Stimulated activated CD4-positive, alpha-beta T cell treated with anti-CD3 and anti-CD28 coated beads, Interleukin-15, amount 100 ng/mL, for 24 hours (primary cell): ENCODE data around the gene GPX4.

ENCODE experiments used
- DNase-seq: peaks from one replicate; pipeline ENCODE4 v3.0.0-alpha.2; 2020

Gene GPX4

DNA sequence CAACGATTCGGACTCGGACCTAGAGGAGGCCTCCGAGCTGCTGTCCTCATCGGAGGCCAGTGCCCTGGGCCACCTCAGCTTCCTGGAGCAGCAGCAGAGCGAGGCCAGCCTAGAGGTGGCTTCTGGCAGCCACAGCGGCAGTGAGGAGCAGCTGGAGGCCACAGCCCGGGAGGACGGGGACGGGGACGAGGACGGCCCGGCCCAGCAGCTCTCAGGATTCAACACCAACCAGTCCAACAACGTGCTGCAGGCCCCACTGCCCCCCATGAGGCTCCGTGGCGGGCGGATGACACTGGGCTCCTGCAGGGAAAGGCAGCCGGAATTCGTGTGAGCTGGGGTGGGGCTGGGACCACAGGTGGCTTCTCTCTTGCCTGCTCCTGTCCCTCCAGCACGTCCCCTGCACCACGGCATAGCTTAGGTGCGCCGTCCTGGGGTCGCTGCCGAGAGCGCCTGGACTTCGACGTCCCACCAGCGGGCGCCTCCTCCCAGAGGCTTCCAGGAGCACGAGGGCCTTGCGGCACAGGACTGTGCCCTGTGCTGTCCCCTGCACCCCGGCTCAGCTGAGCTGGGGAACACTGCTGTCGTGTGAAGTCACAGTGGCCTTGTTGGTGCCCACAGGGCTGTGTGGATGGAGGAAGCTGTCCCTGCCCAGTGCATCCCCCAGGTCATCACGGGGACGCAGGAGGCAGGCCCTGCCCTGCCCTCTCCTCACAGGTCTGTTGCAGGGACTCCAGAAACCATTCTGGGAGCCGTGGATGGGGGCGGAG is 17.9 kb upstream of the GPX4 start:
- no peak for DNase-seq

DNA sequence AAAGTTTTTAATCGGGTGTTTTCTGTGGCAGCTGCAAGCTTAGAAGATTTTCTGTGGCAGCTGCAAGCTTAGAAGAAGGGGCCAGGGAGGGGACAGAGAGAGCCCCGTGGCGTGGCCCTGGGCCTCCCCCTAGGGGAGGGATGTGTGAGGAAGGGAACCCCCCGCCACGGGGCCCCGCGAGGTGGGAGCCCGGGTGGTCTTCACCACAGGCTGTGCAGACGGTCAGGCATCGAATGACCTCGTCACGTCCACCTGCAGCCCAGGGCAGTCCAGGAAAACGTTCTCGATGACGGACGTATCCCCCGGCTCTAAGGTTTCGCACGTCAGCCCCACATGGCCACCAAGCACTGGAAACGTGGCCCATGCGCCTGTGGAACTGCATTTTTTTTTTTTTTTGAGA is 17.2 kb upstream of the GPX4 start:
- DNase-seq = no peak

DNA sequence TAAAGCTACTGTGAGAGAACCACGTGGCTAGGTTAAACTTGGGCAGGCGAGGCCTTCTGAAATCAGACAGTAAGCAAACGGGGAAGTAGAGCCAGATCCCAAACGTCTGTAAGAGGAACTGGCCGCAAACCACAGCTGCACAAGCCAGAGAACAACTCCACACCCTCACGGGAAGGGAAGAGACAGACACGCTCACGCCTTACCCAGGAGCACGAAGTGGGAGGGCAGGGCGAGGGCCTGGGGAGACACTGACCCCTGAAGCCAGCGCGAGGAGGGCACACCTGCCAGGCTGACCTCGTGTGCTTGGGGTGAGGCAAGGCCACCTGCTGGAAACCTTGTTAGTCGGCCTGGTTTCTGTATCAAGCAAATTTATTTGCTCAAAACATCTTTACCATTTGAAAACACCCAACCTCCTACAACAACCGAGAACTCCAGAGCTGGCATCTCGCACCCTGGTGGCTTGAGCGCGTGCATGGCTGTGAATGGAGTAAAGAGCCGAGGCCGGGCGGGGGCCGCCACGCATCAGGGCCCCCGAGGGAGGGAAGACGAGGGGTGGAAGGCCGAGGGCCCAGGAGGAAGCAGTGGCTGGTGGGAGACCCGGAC is 15.9 kb upstream of the GPX4 start:
- no peak for DNase-seq

DNA sequence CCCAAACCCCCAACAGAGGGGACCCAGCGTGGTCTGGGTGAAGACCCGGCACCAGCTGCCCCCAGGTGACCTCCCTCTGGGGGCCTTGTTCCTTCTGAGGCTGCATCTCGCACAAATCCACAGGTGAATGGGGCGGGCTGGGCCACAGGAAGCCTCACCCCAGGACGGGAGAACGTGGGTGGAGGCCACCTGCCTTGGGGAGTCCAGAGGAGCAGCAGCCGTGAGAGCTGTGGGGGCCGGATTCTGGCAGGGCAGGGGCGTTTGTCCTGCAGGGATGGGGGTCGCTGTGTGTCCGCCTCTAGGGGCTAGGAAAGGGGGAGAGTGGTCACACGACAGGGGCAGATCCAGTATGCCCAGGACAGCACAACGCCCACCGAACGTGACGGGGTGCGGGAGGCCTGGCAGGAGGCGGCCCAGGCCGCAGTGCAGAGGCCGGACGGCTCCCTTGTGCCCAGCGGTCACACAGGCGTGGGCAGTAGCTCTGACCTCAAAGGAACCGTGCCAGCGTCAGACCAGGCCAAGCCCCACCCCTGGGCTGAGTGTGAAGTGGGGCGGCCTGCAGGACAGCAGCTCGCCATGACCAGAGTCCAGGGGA is 15.3 kb upstream of the GPX4 start:
- DNase-seq = no peak

DNA sequence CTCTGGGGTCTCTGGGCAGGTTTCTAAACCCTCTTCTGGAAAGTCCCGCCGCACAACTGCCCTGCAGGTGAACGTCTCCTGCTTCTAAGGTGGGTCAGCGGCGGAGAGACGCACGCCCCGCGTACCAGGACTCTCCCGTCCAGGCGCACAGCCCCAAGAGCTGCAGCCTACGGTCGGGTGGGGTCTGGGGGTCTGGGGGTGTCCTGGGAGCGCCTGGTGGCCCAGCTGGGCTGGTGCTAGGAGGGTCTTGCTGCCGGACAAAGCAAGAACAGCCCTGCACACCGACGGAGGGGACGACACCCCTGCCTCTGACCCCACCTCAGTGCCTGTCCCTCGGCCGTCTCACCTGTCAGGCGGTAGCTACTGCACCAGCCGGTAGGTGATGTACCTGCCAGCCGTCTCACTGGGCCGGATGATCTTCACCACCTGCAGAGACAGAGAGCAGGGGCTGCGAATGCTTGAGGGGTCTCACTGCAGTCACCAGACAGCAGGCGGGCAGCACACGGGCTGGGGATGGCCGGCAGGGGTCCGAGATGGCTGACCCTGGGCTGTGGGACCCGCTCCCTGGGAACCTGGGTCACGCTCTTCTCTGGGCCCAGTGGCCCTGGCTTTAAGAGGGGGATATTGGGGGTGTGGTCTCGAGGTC is 14.5 kb upstream of the GPX4 start:
- DNase-seq = no peak

DNA sequence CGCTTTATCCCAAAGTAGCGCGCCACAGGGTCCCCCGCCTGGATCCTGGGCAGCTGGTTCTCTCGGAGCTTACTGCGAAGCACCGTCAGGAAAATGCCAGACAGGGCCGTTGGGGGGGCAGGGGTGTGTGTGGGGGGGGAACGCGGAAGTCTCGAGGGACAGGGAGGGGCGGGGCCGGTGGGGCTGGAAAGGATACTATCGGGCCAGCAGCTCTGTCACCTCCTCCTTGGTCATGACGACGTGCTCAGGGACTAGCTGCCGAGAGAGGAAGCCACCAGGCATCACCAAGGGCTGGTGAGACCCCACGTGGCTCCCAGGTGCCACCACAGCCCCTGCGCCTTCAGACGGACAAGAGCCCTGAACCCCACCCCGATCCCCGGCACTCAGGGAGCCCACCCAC is 13.9 kb upstream of the GPX4 start:
- no peak for DNase-seq

DNA sequence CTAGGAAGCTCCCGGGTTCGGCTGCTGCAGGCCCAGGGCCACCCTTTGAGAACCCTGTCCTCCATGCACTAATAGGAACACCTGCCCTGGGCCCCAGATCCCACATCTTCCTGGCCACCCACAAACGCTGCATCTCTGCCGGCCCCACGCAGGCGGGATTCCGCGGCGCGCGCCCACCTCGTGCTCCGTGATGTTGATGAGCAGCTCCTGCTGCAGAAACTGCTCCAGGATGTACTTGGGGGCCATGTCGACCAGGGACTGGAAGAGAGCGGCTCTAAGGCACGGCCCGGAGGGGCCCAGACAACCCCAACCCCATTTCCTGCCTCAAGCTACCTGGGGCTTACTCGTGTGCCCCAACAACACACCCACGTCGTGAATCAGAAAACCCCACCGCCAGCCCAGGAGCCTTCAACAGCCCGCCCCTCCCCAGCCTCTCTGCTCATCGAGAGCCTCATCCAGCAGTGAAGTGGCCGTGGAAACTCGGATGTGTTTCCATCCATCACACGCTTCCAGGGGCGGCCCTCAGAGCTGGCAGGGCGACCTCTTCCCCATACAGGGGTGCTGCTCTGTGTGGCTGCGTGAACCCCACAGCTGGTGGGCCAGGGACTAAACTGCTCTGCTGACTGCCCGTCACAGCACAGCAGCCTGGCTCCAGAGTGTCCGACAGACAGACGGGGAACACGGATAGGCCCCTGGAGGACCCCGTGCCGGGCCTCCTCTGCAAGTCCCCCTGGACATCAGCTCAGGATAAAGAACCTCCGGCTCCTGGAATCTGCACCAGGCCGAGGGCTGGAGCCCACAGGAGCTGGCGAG is 12.9 kb upstream of the GPX4 start:
- DNase-seq = no peak

DNA sequence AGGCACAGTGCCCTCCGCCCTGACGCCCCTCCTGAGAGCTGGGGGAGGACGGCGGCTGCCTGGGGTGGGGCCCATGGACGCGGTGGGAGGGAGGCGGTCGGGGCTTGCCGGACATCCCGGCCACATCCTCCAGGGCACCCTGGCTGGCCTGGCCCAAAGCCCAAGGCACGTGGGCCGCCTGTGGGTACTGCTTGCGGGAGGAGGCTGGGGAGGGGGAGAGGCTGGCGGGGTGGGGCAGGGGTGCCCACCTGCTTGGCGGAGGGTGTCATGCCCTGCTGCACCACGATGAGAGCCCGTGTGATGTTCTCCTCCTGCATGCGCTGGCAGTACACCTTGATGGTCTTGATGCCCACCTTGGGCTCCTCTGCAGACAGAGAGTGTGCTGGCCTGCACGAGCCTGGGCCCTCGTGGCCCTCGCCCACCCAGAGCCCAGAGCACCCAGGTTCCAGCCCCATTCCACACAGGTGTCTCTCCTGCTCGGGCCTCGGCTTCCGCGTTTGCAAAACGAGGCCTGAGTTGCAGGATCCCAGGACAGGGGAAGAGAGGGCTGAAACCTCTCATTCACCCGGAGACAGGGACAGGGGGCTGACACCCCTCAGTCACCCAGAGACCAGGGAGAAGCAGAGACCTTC is 12.1 kb upstream of the GPX4 start:
- no peak for DNase-seq

DNA sequence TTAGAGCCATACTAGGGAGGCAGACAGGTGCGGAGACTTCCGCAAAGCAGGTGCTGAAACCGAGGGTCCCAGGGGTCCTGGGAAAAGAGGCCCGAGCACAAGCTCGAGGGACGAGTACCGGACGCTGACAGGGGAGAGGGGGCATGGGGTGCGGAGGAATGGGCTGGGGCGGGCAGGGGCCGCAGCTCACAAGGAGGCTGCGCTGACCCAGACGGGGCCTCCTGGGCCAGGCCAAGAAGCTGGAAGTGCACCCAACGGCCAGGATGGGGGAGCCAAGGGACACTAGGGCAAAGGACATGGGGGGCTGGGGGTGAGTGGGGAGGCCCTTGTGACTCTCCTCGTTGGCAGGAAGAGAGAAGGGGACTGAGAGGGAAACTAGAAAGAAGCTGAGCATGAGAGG is 10.5 kb upstream of the GPX4 start:
- no peak for DNase-seq

DNA sequence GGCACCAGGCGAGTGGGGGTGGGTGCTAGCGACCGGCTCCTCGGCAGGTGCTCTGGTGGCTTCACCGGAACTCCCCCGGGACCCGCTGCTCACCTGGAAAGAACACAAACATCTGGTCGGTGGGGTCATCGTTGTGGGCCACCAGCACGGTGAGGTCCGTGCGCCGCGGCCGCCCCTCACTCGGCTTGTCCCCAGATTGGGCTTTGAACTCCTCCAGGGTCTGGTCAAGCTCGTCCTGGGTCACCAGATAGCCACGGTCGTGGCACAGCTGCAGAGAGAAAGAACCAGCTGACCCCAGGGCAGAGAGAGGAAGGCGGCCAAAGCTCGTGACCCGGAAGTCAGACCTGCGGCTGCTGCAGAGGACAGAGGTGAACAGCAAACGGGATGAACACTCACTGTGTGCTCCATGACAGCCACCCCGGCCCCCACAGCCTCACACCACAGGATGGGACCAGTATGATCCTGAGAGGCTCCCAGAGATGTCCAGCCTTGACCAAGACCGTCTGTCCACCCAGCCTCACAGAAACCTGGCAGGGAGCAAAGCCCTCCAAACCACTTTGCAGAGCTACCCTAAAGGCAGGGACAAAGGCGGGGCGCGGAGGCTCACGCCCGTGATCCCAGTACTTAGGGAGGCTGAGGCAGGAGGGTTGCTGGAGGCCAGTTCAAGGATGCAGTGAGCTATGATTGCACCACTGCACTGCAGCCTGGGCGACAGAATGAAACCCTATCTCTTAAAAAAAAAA is 9.8 kb upstream of the GPX4 start:
- DNase-seq = no peak

DNA sequence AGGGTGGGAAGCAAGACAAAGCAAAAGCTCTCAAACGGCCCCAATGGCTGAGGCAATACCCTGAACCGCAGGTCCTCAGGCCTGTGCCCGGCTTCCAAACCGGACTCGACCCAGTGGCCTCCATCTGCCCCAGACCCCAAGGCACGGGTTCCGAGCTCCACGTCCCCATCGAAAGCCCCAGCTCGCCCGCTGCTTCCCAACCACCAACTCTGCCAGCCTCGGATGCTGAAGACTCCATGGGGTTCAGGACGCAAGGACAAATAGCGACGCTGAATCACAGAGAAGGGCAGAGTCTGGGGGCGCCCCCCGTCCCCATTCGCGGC is 9.2 kb upstream of the GPX4 start:
- DNase-seq = no peak

DNA sequence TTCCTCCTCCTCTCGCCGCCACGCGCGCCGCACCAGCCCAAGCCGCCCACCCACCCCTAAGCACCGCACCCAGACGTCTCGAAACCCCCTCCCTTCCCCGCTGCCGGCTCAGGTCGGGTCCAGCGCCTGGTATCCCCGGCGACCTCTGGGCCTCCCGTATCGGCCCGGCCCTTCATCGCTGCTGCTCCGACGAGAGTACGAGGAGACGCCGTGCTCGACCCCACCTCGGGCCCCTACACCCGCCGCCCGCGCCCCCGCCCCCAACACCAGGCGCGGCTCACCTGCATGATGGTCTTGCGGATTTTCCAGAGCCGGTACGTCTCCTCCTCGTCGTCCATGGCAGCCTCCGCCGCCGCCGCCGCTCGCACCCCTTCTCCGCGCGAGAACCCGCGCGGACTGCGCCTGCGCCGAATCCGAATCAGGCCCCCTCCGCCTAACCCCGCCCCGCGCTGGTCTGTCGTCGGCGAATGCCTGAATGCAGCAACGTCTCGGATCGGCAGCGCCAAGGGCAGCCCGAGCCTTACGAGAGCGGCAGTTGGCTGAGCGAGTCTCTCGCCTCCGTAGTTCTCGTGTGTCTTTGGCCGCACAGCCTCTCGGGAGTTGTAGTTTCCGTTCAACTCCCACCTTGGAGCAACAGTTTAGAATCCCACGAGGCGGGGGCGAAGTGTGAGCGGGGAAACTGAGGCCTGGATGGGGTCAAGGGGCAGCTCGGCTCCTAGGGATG is 8.7 kb upstream of the GPX4 start, which contains the start of gene POLR2E:
Gene POLR2E, minus strand, starts transcription at position 398 of the 724 bp plus-strand sequence. Its CDS starts 60 bp downstream, at position 338.
- DNase-seq = peak; percentile 97

DNA sequence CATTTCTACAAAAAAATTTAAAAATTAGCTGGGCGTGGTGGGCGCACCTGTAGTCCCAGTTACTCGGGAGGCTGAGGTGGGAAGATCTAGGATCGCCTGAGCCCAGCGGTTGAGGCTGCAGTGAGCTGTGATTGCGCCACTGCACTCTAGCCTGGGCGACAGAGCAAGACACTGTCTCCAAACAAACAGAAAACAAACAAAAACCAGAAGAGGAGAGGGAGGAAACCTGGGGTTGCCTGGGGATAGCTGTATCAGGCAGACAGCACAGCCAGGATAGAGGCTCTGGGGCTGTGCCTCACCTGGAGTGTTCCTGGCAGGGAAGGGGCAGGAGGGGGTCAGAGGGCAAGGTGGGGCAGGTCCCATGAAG is 6.0 kb upstream of the GPX4 start:
- no peak for DNase-seq

DNA sequence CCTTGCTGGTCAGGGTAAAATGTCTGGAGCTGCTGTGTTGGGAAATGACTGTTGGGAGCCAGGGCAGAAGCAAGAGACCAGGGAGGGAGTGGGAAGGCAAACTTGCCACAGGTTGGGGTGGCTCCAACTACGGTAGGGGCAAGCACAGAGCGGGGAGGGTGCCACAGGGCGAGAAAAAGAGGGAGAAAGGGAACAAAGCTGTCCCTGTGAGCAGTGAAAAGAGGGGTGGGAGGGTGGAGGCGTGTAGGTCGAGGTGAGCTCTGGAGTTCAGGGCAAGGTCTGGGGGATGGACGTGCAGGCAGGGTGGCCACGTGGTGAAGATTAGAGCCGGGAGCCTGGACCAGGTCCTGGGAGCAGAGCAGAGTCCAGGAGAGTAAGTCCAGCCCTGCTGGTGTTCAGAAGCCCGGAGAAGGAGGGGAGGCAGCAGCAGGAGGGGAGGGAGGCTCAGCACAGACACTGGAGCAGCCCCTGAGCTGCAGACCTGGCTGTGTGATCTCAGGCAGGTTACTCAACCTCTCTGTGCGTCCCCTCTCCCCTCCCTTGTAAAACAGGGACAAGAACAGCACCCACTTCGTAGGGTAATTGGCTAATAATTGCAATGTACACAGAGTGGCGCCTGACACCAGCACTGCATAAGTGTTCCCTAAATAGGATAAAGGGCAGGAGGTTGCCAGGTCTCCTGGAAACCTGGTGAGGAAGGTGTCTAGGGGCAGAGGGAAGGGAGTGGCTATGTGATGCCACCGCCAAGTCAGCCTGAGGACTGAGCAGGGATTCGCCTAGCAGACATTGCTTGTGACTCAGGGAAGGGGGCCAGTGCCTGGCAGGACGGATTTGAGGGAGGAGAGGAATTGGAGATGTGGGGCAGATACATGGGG is 5.4 kb upstream of the GPX4 start:
- no peak for DNase-seq

DNA sequence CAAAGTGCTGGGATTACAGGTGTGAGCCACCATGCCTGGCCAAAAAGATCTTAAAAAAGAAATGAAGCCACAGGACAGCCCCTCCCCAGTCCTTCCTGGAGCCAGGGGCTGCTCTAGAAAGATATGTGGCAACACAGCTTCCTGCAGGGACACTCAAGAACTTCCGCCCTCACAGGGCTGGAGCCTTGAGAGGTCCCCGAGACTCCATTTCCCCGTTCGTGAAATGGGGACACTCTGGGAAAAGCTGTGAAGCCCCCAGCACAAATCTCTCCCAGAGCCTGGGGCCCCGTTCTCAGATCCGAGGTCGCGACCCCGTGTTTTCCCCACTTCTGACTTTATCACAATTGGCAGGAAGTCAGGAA is 2.5 kb upstream of the GPX4 start:
- DNase-seq = no peak

DNA sequence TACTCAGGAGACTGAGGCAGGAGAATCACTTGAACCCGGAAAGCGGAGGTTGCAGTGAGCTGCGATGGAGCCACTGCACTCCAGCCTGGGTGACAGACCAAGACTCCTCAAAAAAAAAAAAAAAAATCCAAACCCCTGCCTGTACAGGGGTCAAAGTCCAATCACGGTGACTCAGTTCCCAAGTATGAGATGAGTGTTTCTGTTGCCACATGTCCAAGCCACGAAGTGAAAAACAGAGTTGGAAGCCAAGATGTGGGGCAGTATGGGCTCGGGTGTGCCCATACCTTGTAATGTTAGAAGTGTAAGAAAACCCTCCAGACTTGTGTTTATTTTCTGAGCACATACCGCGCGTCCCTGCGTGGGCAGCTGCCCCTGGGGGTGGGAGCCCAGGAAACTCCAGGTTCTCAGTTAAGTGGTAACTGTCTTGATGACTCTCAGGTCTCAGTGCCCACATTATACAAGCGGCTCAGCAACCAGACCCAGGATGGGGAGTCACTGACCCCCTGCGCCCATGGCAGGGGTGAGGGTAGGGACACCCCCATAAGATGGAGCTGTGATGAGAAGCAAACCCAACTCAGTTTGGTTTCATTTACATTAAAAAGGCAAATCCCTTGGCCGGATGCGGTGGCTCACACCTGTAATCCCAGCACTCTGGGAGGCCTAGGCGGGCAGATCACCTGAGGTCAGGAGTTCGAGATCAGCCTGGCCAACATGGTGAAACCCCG is 1.2 kb upstream of the GPX4 start:
- DNase-seq = peak; percentile 76

DNA sequence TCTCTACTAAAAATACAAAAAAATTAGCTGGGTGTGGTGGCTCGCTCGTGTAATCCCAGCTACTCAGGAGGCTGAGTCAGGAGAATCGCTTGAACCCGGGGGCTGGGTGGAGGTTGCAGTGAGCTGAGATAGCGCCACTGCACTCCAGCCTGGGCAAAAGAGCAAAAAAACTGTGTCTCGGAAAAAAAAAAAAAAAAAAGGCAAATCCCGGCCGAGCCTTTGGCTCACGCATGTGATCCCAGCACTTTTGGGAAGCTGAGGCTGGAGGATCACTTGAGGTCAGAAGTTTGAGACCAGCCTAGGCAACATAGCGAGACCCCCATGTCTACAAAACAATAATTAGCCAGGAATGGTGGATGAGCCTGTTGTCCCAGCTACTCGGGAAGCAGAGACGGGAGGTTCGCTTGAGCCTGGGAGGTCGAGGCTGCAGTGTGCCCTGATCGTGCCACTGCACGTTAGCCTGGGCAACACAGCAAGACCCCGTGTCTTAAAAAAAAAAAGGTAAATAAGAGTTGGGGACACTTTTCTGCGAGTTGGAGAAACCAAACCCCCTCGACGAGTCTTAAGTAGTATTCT is 574 bp upstream of the GPX4 start:
- no peak for DNase-seq

DNA sequence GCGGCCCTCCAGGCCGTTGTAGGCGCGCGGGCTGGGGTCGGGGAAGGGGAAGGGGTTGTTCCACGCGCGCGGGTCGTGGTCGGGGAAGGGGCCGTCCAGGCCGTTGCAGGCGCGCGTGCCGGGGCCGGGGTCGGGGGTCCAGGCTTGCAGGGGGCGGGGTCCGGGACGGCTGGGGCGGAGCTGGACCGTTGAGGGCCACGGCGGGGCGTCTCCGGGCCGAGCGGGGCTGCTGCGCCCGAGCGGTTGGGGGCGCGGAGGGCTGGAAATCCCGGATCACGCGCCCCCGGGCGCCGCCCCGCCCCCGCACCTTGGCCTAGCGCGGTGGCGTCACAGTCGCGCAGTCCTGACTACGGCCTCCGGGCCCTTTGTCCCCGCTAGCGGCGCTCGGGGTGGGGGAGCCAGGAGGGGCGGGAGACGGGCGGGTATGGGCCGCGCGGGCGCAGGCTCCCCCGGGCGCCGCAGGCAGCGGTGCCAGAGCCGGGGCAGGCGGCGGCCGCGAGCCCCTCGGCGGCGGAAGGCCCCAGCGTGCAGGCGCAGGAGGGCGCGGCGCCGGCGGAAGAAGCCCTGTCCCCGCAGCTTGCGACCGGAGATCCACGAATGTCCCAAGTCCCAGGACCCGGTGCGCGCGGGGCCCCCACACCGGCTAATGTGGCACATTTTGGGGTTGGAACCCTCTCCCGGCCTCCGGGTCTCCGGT is 665 bp downstream of the GPX4 start:
- DNase-seq = peak; percentile 82
